Measurements from ENCODE around the gene CXCR6. TPM values are rescaled to one million over a fixed set of nuclear protein-coding genes. Genes with fewer than 3 reads are reported as not detected.

The CXCR6 gene
- total RNA-seq, 1 experiment from 2014 or later, result not detected

- Histone ChIP-seq H3K9me3 (ENCODE audit: control insufficient read depth, low read depth, low read length) (no peaks in the 10 kb centered on the region), H3K23me2 (ENCODE audit: insufficient read length, low read depth, low read length, poor library complexity, severe bottlenecking) (no peaks in the 10 kb centered on the region), H2BK12ac (ENCODE audit: insufficient read length, low read depth, low read length) (no peak overlapping the region), H4K91ac (ENCODE audit: insufficient read length, low read depth, low read length) (no peak overlapping the region), H2BK120ac (ENCODE audit: low read depth, low read length, poor library complexity, severe bottlenecking) (no peak overlapping the region), H3K79me1 (ENCODE audit: insufficient read depth, low read depth, low read length, poor library complexity, severe bottlenecking) (no peaks in the 10 kb centered on the region), H4K5ac (ENCODE audit: insufficient read length, low read depth, low read length) (no peak overlapping the region), H2BK20ac (ENCODE audit: low read depth, low read length, poor library complexity, severe bottlenecking) (no peak overlapping the region), H2AK5ac (ENCODE audit: insufficient read length, low read length) (no peak overlapping the region), H3K4me1 (ENCODE audit: insufficient read depth, low read length) (no peaks in the 10 kb centered on the region), H3K27ac (ENCODE audit: insufficient read length, low read depth, low read length) (no peak overlapping the region), H3K79me2 (ENCODE audit: insufficient read depth, low read length) (no peaks in the 10 kb centered on the region), H2AFZ (ENCODE audit: low read length) (no peak overlapping the region), H3K18ac (ENCODE audit: insufficient read length, low read depth, low read length) (no peak overlapping the region), H2BK5ac (ENCODE audit: insufficient read length, low read length) (no peak overlapping the region), H3K4me2 (ENCODE audit: insufficient read depth, insufficient read length, low read length) (no peak overlapping the region), H3K23ac (ENCODE audit: insufficient read length, low read depth, low read length) (no peak overlapping the region), H4K20me1 (ENCODE audit: control insufficient read depth, insufficient read depth, insufficient read length) (no peaks in the 10 kb centered on the region), H2BK15ac (ENCODE audit: low read depth, low read length) (no peak overlapping the region; the same call in 1 of the 2 replicates), H3K9ac (ENCODE audit: extremely low read depth, insufficient read length, low read length) (no peak overlapping the region), H3K27me3 (ENCODE audit: insufficient read depth, low read length) (no peaks in the 10 kb centered on the region), H3T11ph (ENCODE audit: low read length) (no peak overlapping the region), H3K56ac (ENCODE audit: insufficient read length, low read depth, low read length) (no peak overlapping the region), H3K4ac (ENCODE audit: low read depth, low read length) (no peak overlapping the region), H4K8ac (replicated peaks; ENCODE audit: insufficient read length, low read depth, low read length) (no peak overlapping the region), H3K14ac (ENCODE audit: insufficient read depth, low read length) (no peak overlapping the region; the same call in 1 of the 2 replicates)
- no peaks in the 10 kb centered on the region for H3K27me3 Mint-ChIP-seq (ENCODE audit: low read depth)
- peaks cover 9 to 43% (median 39%) of the 10 kb centered on the region in 3 experiments; a peak in 5 of 7 replicates for H3K36me3 Mint-ChIP-seq (ENCODE audit: insufficient read depth in 1 of 3, low read depth in 3 of 3)
- no CpG with 5 or more reads among the region's 8 CpGs for WGBS (ENCODE audit: extremely low coverage, insufficient read length, low lambda C conversion rate)
- no peaks in the 10 kb centered on the region for H3K9me3 Mint-ChIP-seq
- peaks cover 16 to 20% of the 10 kb centered on the region in 2 experiments for H3K4me1 Mint-ChIP-seq
- TF ChIP-seq CTCF (conservative IDR thresholded peaks at IDR 0.05), result 0 out of 3 replicates have a peak, but pooled peaks have one; percentile 11
- no peak overlapping the region; a peak in 2 of 7 replicates for H3K27ac Mint-ChIP-seq
- DNase-seq, result no peak
- H3K4me3 Mint-ChIP-seq, result no peak overlapping the region
These were observed 5.8 kb upstream of the CXCR6 start for GRCh38 chr3:45937206-45938042.

All from H9 (cell line).